ENCODE data around the gene ACY1.

Gene ACY1

GRCh38 chr3:51983578-51984268, 388 bp downstream of the ACY1 start:
- H3K36me3 ChIP-seq (ENCODE audit: control insufficient read depth in 2 of 2, insufficient read depth in 1 of 2, low read length in 2 of 2): peaks cover 0 to 8% of the 10 kb centered on the region in 2 experiments; a peak in 1 of 3 replicates
- no peaks in the 10 kb centered on the region for H3K4me1 ChIP-seq (ENCODE audit: control insufficient read depth, insufficient read depth, low read length)
- ChIA-PET CTCF (interaction anchor here (0.6 to 3.0 kb wide), 5 partner anchors 10 to 66 kb away, joined by 4 to 38 read pairs (median 5); partner anchors contain the start of genes ABHD14A and ABHD14B), POLR2A (interaction anchor here (0.5 to 3.6 kb wide), 7 partner anchors 8 to 171 kb away, joined by 3 to 47 read pairs (median 9); partner anchors contain the start of genes ABHD14A, ABHD14B, PARP3 and PCBP4)
- H3K4me3 ChIP-seq (ENCODE audit: low read depth, low read length): peak overlapping the region; percentile 41
- no peaks in the 10 kb centered on the region for H3K9me3 ChIP-seq (ENCODE audit: control insufficient read depth, insufficient read depth, low read depth, low read length)
- TF ChIP-seq KLF8 (tag by site-specific recombination; IDR thresholded peaks at IDR 0.05): 0 out of 2 replicates have a peak, but pooled peaks have one; percentile 39
- no peak for TF ChIP-seq IKZF3 (tag by site-specific recombination; IDR thresholded peaks at IDR 0.05)
- TF ChIP-seq, protein P1, sequence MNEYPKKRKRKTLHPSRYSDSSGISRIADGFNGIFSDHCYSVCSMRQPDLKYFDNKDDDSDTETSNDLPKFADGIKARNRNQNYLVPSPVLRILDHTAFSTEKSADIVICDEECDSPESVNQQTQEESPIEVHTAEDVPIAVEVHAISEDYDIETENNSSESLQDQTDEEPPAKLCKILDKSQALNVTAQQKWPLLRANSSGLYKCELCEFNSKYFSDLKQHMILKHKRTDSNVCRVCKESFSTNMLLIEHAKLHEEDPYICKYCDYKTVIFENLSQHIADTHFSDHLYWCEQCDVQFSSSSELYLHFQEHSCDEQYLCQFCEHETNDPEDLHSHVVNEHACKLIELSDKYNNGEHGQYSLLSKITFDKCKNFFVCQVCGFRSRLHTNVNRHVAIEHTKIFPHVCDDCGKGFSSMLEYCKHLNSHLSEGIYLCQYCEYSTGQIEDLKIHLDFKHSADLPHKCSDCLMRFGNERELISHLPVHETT (tag by site-specific recombination; IDR thresholded peaks at IDR 0.05): no peak
- peak; percentile 24; the same call in 1 of the 2 replicates for TF ChIP-seq ZNF335 (tag by site-specific recombination; conservative IDR thresholded peaks at IDR 0.05)
- TF ChIP-seq, protein P2, sequence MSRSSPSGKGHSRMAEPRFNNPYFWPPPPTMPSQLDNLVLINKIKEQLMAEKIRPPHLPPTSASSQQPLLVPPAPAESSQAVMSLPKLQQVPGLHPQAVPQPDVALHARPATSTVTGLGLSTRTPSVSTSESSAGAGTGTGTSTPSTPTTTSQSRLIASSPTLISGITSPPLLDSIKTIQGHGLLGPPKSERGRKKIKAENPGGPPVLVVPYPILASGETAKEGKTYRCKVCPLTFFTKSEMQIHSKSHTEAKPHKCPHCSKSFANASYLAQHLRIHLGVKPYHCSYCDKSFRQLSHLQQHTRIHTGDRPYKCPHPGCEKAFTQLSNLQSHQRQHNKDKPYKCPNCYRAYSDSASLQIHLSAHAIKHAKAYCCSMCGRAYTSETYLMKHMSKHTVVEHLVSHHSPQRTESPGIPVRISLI (tag by site-specific recombination; IDR thresholded peaks at IDR 0.05): 0 out of 2 replicates have a peak, but pooled peaks have one; percentile 39
- no peak for TF ChIP-seq ZNF214 (tag by site-specific recombination; IDR thresholded peaks at IDR 0.05; ENCODE audit: borderline replicate concordance)
- TF ChIP-seq ZNF449 (tag by site-specific recombination; IDR thresholded peaks at IDR 0.05): no peak
- TF ChIP-seq, protein P3, sequence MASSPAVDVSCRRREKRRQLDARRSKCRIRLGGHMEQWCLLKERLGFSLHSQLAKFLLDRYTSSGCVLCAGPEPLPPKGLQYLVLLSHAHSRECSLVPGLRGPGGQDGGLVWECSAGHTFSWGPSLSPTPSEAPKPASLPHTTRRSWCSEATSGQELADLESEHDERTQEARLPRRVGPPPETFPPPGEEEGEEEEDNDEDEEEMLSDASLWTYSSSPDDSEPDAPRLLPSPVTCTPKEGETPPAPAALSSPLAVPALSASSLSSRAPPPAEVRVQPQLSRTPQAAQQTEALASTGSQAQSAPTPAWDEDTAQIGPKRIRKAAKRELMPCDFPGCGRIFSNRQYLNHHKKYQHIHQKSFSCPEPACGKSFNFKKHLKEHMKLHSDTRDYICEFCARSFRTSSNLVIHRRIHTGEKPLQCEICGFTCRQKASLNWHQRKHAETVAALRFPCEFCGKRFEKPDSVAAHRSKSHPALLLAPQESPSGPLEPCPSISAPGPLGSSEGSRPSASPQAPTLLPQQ (tag by site-specific recombination; IDR thresholded peaks at IDR 0.05): 0 out of 2 replicates have a peak, but pooled peaks have one; percentile 9
- peak; percentile 27; the same call in 1 of the 2 replicates for TF ChIP-seq ZNF24 (tag by site-specific recombination; IDR thresholded peaks at IDR 0.05)
- TF ChIP-seq ZNF768 (tag by site-specific recombination; IDR thresholded peaks at IDR 0.05): peak; percentile 48; the same call in 1 of the 2 replicates
- TF ChIP-seq BCL11A (tag by site-specific recombination; IDR thresholded peaks at IDR 0.05; ENCODE audit: low read depth): 0 out of 2 replicates have a peak, but pooled peaks have one; percentile 1
- TF ChIP-seq PATZ1 (tag by site-specific recombination; IDR thresholded peaks at IDR 0.05): peak; percentile 8; the same call in 1 of the 2 replicates
- peak overlapping the region; percentile 60; the same call in 1 of the 2 replicates for H3K27ac ChIP-seq (ENCODE audit: extremely low read depth, low read depth, low read length)

DNA sequence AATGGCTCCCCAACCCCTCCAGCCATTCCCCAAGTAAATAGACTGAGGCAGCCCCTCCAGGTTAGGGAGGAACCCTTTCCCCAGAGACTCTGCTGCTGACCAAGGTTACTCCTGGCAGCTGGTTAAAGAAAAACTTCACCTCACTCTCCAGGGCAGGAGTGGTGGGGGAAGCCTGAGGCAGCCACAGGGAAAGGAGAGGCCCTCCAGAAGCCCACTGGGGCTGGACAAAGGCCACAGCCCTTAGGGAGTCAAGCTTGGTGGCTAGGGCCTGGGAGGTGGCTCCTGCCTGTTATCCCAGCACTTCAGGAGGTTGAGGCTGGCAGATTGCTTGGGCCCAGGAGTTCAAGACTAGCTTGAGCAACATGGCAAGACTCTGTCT, 923 bp downstream of the ACY1 start:
- POLR2A ChIA-PET: interaction anchor here (1.9 to 3.6 kb wide), 3 partner anchors 8 to 16 kb away, joined by 8 to 47 read pairs (median 43); partner anchors contain the start of genes PCBP4 and RPL29
- H3K9me3 ChIP-seq (ENCODE audit: control insufficient read depth, insufficient read depth, low read depth, low read length): no peaks in the 10 kb centered on the region
- CTCF ChIA-PET: interaction anchor here (0.7 to 3.0 kb wide), 2 partner anchors 10 to 35 kb away, joined by 4 to 38 read pairs; partner anchors contain the start of genes ABHD14A and ABHD14B
- 0 out of 2 replicates have a peak overlapping the region, but pooled peaks have one; percentile 12 for H3K27ac ChIP-seq (ENCODE audit: extremely low read depth, low read depth, low read length)
- H3K4me1 ChIP-seq (ENCODE audit: control insufficient read depth, insufficient read depth, low read length): no peaks in the 10 kb centered on the region
- no peak overlapping the region for H3K4me3 ChIP-seq (ENCODE audit: low read depth, low read length)
- peaks cover 0 to 8% of the 10 kb centered on the region in 2 experiments; a peak in 1 of 3 replicates for H3K36me3 ChIP-seq (ENCODE audit: control insufficient read depth in 2 of 2, insufficient read depth in 1 of 2, low read length in 2 of 2)
- TF ChIP-seq ZNF221 (tag by site-specific recombination; IDR thresholded peaks at IDR 0.05; ENCODE audit: borderline replicate concordance) (no peak), SP2 (tag by site-specific recombination; IDR thresholded peaks at IDR 0.05) (no peak), ELK4 (IDR thresholded peaks at IDR 0.05; ENCODE audit: borderline replicate concordance, low read depth, low read length) (no peak), ZNF175 (tag by site-specific recombination; IDR thresholded peaks at IDR 0.05) (no peak)
- TF ChIP-seq, protein P4, sequence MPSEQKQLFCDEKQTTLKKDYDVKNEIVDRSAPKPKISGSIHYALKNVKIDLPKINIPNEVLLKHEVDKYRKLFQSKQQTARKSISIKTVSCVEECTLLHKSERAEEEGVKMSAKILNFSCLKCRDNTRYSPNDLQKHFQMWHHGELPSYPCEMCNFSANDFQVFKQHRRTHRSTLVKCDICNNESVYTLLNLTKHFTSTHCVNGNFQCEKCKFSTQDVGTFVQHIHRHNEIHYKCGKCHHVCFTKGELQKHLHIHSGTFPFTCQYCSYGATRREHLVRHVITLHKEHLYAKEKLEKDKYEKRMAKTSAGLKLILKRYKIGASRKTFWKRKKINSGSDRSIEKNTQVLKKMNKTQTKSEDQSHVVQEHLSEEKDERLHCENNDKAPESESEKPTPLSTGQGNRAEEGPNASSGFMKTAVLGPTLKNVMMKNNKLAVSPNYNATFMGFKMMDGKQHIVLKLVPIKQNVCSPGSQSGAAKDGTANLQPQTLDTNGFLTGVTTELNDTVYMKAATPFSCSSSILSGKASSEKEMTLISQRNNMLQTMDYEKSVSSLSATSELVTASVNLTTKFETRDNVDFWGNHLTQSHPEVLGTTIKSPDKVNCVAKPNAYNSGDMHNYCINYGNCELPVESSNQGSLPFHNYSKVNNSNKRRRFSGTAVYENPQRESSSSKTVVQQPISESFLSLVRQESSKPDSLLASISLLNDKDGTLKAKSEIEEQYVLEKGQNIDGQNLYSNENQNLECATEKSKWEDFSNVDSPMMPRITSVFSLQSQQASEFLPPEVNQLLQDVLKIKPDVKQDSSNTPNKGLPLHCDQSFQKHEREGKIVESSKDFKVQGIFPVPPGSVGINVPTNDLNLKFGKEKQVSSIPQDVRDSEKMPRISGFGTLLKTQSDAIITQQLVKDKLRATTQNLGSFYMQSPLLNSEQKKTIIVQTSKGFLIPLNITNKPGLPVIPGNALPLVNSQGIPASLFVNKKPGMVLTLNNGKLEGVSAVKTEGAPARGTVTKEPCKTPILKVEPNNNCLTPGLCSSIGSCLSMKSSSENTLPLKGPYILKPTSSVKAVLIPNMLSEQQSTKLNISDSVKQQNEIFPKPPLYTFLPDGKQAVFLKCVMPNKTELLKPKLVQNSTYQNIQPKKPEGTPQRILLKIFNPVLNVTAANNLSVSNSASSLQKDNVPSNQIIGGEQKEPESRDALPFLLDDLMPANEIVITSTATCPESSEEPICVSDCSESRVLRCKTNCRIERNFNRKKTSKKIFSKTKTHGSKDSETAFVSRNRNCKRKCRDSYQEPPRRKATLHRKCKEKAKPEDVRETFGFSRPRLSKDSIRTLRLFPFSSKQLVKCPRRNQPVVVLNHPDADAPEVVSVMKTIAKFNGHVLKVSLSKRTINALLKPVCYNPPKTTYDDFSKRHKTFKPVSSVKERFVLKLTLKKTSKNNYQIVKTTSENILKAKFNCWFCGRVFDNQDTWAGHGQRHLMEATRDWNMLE (tag by site-specific recombination; conservative IDR thresholded peaks at IDR 0.05; ENCODE audit: low read depth): no peak

Data from HEK293 (cell line).